KOPT-K1 (cell line): ENCODE measurements around the gene RAI14.

Experiments
- H3K27ac ChIP-seq: fragments of 200-600 bp; sonication (generic); 2 replicates; pipeline ENCODE4 v1.5.1; 2016; ENCODE audit warnings: antibody characterized with exemption, mild to moderate bottlenecking, low read depth, low read length; ENCODE audit not compliant: poor library complexity, severe bottlenecking
- H3K36me3 ChIP-seq: fragments of 200-600 bp; sonication (generic); 2 replicates; pipeline ENCODE4 v1.5.1; 2017; ENCODE audit warnings: antibody characterized with exemption, mild to moderate bottlenecking, low read length, moderate library complexity; ENCODE audit not compliant: insufficient read depth
- H3K9me3 ChIP-seq: fragments of 200-600 bp; sonication (generic); 2 replicates; pipeline ENCODE4 v1.5.1; 2017; ENCODE audit warnings: antibody characterized with exemption, low read length, mild to moderate bottlenecking; ENCODE audit not compliant: insufficient read depth, poor library complexity, severe bottlenecking

Gene RAI14

DNA sequence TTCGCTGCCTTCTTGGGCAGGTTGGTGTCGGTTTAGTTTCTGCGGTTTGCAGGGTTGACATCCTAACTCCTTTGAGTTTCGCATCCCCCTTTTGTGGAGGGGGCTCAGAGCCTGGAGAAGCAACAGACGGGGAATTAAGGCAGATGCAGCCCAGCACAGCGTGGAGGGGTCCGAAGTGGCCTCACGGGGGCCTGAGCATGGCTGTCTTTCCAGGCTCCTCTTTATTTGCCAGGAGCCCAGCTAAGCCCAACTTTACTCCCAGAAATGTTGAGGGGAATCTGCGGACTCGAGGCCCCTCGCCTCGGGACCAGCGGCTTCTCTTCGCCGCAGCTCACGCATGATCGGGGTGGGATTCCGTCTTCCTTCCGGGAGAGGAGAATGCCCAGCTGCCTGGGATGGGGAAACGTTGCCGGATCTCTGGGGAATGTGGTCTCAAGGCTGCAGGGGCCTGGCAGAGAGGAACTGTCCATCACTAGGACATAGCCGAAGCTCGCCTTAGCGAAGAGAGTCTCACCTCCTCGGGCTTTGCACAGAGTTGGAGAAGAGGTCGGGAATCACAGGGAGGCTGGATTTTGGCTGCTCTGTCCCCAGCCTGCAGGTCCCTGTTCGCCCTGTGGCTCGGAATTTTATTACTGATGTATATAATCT lies 1.3 kb downstream of the RAI14 start:
- no peak overlapping the region for H3K27ac ChIP-seq
- H3K9me3 ChIP-seq, result peaks cover 10% of the 10 kb centered on the region
- H3K36me3 ChIP-seq, result no peaks in the 10 kb centered on the region

DNA sequence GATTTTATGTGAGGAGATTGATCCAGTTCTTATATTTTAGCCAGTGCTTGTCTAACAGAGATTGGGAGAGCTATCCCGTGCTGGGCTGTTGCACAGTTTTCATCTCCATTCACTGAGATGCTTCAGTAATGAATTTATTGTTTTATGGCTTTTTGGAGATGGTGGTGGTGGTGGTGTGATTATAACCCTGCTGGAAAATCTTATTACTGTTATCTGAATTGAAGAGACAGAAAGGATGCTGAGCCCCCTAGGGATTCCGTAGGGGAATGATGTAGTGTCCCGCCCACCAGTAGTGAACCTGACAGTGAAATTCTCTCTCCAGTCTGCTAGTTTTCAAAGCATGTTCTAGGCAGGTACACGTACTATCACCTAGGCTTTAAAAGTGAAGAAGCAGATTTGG lies 1.9 kb downstream of the RAI14 start:
- H3K36me3 ChIP-seq, result no peaks in the 10 kb centered on the region
- H3K27ac ChIP-seq, result no peak overlapping the region
- H3K9me3 ChIP-seq, result peaks cover 10% of the 10 kb centered on the region

DNA sequence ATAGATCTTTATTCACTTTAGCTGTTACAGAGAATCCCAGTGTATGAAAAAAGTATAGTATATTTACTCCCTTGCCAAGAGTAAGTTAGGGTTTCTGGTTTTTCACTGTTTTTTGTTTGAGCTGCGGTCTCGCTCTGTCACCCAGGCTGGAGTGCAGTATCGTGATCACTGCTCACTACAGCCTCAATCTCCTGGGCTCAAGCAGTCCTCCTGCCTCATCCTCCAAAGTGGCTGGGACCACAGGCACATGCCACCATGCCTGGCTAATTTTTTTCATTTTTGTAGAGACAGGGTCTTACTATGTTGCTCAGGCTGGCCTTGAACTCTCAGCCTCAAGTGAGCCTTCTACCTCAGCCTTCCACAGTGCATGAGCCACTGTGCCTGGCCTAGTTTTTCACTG lies 3.0 kb downstream of the RAI14 start:
- peaks cover 10% of the 10 kb centered on the region for H3K9me3 ChIP-seq
- H3K36me3 ChIP-seq, result no peaks in the 10 kb centered on the region
- H3K27ac ChIP-seq, result no peak overlapping the region

DNA sequence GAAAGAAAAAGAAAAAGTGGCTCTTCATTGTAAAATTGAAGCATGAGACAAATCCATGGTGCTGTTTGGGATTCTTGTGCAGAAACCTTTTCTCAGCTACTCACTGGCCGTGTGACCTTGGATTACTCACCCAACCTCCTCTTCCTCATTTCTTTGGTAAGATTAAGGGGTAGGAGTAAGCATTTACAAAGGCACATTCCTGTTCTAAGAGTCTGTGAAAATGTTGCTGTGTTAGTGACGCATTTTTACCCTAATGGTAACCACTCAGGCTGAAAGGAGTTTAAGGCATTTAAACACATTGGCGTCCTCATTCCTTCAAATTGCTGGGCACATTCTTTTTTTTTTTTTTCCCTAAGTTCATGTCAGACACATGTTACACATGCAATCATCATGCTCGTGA lies 4.3 kb downstream of the RAI14 start:
- peaks cover 10% of the 10 kb centered on the region for H3K9me3 ChIP-seq
- no peaks in the 10 kb centered on the region for H3K36me3 ChIP-seq
- no peak overlapping the region for H3K27ac ChIP-seq

DNA sequence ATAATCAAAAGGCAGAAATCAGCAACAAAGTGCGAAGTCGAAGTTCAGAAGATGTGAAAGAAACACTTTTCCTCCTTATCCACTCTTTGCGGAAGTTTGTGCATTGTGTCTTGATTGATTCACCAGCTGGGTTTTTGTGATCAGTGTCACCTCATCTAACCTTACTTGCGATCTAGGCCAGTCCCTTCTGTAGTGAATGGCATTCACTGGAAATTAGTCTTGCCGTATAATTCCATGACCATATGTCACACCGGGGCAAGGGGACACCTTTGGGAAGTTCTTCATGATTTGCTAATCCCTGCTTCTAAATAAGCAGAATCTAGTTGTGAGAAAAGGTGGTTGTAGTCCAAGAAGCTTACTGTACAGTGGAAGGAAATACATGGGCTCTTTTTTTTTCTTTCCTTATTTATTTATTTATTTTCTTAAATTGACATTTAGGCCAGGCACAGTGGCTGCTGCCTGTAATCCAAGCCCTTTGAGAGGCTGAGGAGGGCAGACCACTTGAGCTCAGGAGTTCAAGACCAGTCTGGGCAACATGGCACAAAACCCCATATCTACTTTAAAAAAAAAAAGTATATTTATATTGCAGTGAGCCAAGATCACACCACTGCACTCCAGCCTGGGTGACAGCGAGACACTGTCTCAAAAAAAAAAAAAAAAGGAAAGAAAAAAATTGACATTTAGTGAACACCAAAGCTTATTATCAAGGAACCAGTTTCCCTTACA lies 7.8 kb downstream of the RAI14 start:
- no peaks in the 10 kb centered on the region for H3K9me3 ChIP-seq
- no peak overlapping the region for H3K27ac ChIP-seq
- H3K36me3 ChIP-seq, result no peaks in the 10 kb centered on the region

DNA sequence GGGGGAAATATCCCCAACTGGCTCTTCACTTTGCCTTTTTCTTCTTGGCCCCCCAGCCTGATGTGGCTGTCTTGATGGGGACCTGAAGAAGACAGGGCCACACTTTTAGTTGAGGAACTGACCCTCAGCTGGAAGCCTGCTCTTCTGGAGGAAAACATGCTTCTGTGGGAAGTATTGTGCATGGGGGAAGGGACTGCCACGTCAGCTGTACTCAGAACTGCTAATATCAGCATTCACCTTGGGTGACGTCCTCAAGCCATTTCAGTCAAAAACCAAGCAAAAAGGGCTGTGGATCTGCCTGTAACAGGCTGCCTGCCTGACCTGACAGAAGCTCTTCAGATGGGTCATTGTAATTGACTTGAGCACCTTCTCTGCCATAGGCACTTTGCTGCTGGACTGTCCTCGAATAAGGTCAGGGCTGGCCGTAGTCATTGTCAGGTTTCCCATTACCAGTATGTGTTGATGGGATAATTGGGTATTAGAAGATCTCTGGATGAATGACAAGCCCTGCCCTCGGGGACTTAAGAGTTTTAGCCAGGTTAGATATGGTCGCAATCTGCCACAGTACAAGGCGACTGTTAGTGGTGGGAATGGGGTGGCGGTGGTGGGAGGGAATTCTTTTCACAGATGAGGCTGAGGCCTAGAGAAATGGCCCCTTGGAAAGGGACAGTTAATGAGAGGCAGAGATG lies 10.4 kb downstream of the RAI14 start:
- H3K36me3 ChIP-seq, result no peaks in the 10 kb centered on the region
- H3K27ac ChIP-seq, result no peak overlapping the region

DNA sequence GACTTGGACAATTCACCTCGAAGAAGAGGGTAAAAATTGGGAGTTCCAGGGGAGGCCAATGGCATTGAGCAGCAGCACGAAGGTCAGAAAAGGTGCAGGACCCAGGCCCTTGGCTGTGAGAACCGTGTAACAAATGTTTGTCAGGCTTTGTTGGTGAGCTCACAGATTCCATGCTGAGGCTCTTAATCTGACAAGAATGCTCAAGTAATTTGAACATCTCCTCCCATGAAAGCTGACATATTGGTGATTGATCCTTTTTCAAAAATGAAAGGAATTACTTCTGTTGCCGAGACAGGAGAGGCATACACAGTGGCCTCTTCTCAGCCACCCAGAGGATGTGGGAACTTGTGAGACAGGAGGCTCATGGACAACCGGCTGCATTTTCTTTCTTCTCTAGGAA lies 11.6 kb downstream of the RAI14 start:
- Histone ChIP-seq H3K9me3 (no peaks in the 10 kb centered on the region), H3K36me3 (no peaks in the 10 kb centered on the region), H3K27ac (no peak overlapping the region)

More for the DNA sequence above, 10.4 kb downstream of the RAI14 start:
- H3K9me3 ChIP-seq, result no peaks in the 10 kb centered on the region

DNA sequence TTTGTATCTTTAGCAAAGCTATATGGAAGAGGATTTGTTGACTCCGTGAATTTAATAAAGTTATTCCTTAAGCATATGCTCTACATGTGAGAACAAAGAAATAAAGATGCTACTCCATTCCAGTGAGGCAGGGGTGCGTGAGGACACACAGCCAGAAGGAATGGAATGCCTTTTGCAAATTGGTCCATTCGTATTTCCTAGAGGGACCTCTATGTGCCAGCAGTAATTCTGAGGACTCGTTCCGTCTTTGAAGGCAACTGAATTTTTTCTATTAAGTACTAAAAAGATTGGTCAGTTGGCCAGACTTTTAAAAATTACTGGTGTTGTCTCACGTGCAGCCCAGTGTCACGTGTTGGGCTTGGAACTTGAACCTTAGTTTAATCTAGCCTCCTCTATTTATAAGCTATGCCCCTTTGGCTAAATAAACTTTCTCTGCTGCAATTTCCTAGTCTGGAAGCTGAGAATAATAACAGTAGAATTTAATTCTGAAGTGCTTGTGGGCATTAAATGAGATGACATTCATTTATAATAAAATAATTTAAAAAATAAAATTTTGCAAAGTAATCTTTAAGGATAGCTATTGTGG lies 13.9 kb downstream of the RAI14 start:
- Histone ChIP-seq H3K27ac (no peak overlapping the region), H3K9me3 (no peaks in the 10 kb centered on the region), H3K36me3 (no peaks in the 10 kb centered on the region)

DNA sequence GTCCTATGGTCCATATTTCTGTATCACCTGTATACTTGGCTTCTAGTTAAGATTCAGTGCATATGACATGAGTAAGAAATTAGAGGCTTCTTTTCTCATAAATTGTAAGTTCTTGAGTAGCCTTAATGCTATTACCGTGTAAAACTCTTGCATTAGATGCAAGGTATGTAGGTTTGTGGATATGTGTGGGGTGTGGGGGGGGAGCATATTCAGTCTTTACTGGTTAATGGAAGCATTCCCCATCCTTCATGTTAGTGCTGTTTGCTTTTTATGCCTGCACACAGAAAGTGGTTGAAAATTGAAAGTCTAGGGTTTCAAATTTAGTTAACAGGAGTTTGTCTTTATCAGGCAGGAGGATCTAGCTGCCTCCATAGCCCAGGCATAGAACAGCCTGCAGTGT lies 16.1 kb downstream of the RAI14 start:
- H3K27ac ChIP-seq, result no peak overlapping the region
- H3K9me3 ChIP-seq, result no peaks in the 10 kb centered on the region
- H3K36me3 ChIP-seq, result no peaks in the 10 kb centered on the region

DNA sequence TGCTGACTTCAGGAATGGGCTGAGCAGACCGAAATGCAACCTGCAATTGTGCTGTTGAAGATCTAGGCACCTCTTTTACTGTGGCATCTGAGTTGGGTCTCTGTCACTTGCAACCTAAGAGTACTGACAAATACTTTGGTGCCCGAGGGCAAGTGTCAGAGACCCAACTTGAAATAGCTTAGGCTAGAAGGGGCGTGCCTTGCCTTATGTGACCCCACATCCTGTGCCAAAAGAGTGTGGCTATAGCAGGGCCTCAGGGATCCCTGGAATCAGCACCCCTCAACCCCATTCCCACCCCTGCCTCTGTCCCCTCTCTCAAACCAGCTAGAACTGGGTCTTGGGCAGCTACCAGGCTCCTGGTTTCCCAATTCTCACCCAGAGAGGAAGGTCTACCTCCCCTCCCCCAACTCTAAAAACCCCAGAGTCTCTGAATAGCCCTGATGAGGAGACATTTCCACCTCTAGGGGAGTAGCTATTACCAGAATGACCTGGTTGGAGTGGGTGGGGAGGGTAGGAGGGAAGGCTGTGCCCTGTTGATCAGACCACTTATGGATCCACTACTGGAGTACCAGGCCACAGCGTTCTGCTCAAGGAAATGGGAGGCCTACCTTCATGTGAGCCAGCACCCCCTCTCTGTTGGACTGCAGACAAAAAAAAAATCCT lies 17.5 kb downstream of the RAI14 start:
- no peaks in the 10 kb centered on the region for H3K36me3 ChIP-seq
- no peaks in the 10 kb centered on the region for H3K9me3 ChIP-seq
- no peak overlapping the region for H3K27ac ChIP-seq

DNA sequence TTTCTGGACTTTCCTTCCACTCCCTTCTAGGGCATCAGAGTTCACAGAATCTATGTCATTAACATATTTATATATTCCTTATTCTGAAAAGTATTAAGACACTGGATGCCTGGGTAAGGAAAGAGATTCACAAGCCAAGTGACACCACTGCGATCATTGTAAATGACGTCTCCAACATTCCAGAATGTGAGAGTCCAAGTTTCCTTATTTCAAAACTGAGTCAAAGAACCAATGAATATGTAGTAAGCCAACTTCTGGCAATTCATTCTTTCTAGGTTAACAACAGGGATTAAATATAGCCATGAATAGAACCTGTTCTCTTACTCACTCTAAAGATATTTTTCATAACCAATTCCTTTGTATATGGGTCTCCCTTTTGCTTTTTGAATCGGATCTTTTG lies 18.1 kb downstream of the RAI14 start:
- Histone ChIP-seq H3K9me3 (no peaks in the 10 kb centered on the region), H3K36me3 (no peaks in the 10 kb centered on the region), H3K27ac (no peak overlapping the region)

DNA sequence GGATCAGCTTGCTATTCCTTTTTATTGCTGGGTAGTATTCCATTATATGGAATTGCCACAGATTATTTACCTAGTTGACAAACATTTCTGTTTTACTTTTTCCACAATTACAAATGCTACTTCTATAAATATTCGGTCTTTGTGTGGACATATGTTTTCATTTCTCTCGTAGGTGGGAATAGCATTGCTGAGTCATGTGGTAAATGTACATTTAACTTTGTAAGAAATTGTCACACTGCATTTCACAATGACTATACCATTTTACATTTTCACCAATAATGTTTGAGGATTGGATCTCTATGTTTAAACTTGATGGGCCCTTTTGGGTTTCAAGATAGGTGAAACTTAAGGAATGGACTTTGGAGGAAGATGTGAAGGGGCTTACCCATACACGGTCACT lies 19.7 kb downstream of the RAI14 start:
- H3K36me3 ChIP-seq, result no peaks in the 10 kb centered on the region
- H3K9me3 ChIP-seq, result no peaks in the 10 kb centered on the region
- no peak overlapping the region for H3K27ac ChIP-seq

DNA sequence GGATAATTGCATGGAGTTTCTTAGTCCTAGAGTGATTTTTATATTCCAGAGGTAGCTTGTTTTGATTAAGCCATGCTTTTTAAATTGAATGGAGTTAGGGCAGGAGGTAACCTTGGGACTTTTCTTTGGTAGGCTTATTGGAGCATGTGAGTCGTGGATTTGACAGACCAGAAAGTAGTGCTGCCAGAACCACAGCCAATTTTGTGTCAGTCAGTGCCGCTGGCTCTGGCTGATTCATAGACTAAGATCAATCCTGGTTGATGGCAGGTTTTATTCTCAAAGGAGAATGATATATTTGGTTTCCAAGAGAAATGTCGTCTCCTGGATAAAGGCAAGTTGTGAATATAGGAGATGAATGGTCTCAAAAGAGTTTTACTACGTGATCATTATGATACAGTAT lies 20.3 kb downstream of the RAI14 start:
- H3K9me3 ChIP-seq, result no peaks in the 10 kb centered on the region
- no peak overlapping the region for H3K27ac ChIP-seq

DNA sequence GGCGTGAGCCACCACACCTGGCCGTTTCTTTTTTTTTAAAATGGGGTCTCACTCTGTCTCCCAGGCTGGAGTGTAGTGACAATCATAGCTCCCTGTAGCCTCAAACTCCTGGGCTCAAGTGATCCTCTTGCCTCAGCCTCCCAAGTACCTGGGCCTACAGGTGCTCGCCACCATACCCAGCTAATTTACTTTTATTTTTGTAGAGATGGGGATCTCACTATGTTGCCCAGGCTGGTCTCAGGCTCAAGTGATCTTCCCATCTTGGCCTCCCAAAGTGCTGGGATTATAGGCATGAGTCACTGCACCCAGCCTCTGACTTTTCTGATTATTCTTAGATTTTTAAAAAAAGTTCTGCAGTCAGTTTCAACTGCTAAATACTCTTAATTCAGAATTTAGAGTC lies 21.3 kb downstream of the RAI14 start:
- H3K36me3 ChIP-seq, result no peaks in the 10 kb centered on the region
- H3K27ac ChIP-seq, result no peak overlapping the region
- no peaks in the 10 kb centered on the region for H3K9me3 ChIP-seq

More for the DNA sequence above, 20.3 kb downstream of the RAI14 start:
- no peaks in the 10 kb centered on the region for H3K36me3 ChIP-seq

DNA sequence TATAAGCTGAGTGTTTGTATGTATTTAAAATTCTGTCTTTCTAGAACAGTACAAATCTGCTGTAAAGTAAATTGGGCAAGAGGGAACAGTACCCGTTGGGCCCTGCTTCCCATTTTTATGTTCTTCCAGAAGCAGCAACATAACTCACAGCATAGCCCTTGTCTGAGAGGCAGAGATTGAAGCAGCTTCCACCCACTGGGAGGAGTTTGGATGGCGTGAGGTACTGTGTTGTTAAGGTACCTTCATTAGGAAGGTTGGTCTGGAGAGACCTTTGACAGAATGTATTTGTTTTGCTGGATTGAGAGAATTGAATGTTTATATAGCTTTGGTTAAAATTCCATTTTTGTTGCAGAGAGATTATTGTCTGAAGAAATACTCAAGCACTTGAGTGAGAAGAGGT lies 24.8 kb downstream of the RAI14 start:
- Histone ChIP-seq H3K27ac (no peak overlapping the region), H3K9me3 (no peaks in the 10 kb centered on the region), H3K36me3 (no peaks in the 10 kb centered on the region)
